Neural cell (in vitro differentiated cells): ENCODE measurements around the gene WIF1. TPM values are rescaled to one million over a fixed set of nuclear protein-coding genes. Genes with fewer than 3 reads are reported as not detected.

Source experiments
- H2AFZ ChIP-seq: fragments of 200-600, 300-800 bp; sonication (generic), shearing (Covaris generic); 2 replicates; pipeline ENCODE4 v1.6.0; 2014; ENCODE audit warnings: low read depth, mild to moderate bottlenecking, antibody characterized with exemption, low read length, moderate library complexity
- H3F3A ChIP-seq: fragments of 200-600 bp; shearing (Covaris generic); 2 replicates; pipeline ENCODE4 v1.6.1; 2016; ENCODE audit warnings: mild to moderate bottlenecking, moderate library complexity, mixed read lengths, antibody characterized with exemption, low read length; ENCODE audit not compliant: insufficient read depth, poor library complexity, severe bottlenecking
- H3K27ac ChIP-seq: fragments of 200-600, 300-800 bp; sonication (generic), shearing (Covaris generic); 2 replicates; pipeline ENCODE4 v1.5.1; 2014; ENCODE audit warnings: mild to moderate bottlenecking, low read length, moderate library complexity
- H3K27me3 ChIP-seq: fragments of 300-800, 200-600 bp; sonication (generic), shearing (Covaris generic); 2 replicates; pipeline ENCODE4 v1.6.0; 2014; ENCODE audit warnings: mild to moderate bottlenecking, low read depth, low read length, moderate library complexity; ENCODE audit not compliant: insufficient read depth
- H3K36me3 ChIP-seq: fragments of 300-800, 200-600 bp; sonication (generic), shearing (Covaris generic); 2 replicates; pipeline ENCODE4 v1.5.1; 2014; ENCODE audit warnings: mild to moderate bottlenecking, antibody characterized with exemption, low read length, moderate library complexity; ENCODE audit not compliant: insufficient read depth
- H3K4me2 ChIP-seq: fragments of 300-800, 200-600 bp; sonication (generic), shearing (Covaris generic); 2 replicates; pipeline ENCODE4 v1.6.0; 2014; ENCODE audit warnings: mild to moderate bottlenecking, low read length
- H3K4me3 ChIP-seq: fragments of 300-800, 200-600 bp; sonication (generic), shearing (Covaris generic); 2 replicates; pipeline ENCODE4 v1.5.1; 2014; ENCODE audit warnings: mild to moderate bottlenecking, low read length, moderate library complexity
- H3K79me2 ChIP-seq: fragments of 200-600 bp; shearing (Covaris generic); replicated peaks from 2 replicates; pipeline ENCODE4 v1.6.0; 2014; ENCODE audit warnings: mild to moderate bottlenecking, low read length, moderate library complexity; ENCODE audit not compliant: insufficient read depth
- H3K9ac ChIP-seq: fragments of 300-800, 200-600 bp; sonication (generic), shearing (Covaris generic); 2 replicates; pipeline ENCODE4 v1.6.1; 2016; ENCODE audit warnings: mild to moderate bottlenecking, low read length, mixed read lengths
- H3K9me2 ChIP-seq: fragments of 200-600 bp; shearing (Covaris generic); 2 replicates; pipeline ENCODE4 v1.6.1; 2016; ENCODE audit warnings: mild to moderate bottlenecking, low read length, mixed read lengths; ENCODE audit not compliant: insufficient read depth
- H3K9me3 ChIP-seq: fragments of 200-600, 300-800 bp; sonication (generic), shearing (Covaris generic); 2 replicates; pipeline ENCODE4 v1.6.1; 2016; ENCODE audit warnings: mild to moderate bottlenecking, mixed run types, low read length, moderate library complexity, mixed read lengths
- H4K20me1 ChIP-seq: fragments of 200-600 bp; shearing (Covaris generic); 2 replicates; pipeline ENCODE4 v1.6.1; 2016; ENCODE audit warnings: mild to moderate bottlenecking, mixed run types; ENCODE audit not compliant: insufficient read depth
- CTCF ChIP-seq: fragments of 450-650 bp; IDR thresholded peaks from 2 replicates; pipeline ENCODE4 v1.5.1; 2014; ENCODE audit warnings: antibody characterized with exemption, mild to moderate bottlenecking, moderate library complexity; ENCODE audit not compliant: poor library complexity, severe bottlenecking
- EP300 ChIP-seq: fragments of 450-650 bp; conservative IDR thresholded peaks from 2 replicates; pipeline ENCODE4 v1.6.1; 2014; ENCODE audit warnings: antibody characterized with exemption, mild to moderate bottlenecking, moderate library complexity; ENCODE audit not compliant: poor library complexity, severe bottlenecking
- EZH2 ChIP-seq: fragments of 200-600, 300-800 bp; shearing (Covaris generic), sonication (generic); IDR thresholded peaks from 2 replicates; pipeline ENCODE4 v1.6.1; 2014; ENCODE audit warnings: antibody characterized with exemption, low read length, borderline replicate concordance, mild to moderate bottlenecking; ENCODE audit not compliant: insufficient read depth, poor library complexity, severe bottlenecking
- MXI1 ChIP-seq: fragments of 450-650 bp; conservative IDR thresholded peaks from 2 replicates; pipeline ENCODE4 v1.6.1; 2014; ENCODE audit warnings: antibody characterized with exemption, mild to moderate bottlenecking; ENCODE audit not compliant: poor library complexity, severe bottlenecking
- POLR2AphosphoS5 ChIP-seq: IDR thresholded peaks from 2 replicates; pipeline ENCODE4 v1.6.1; 2012
- RAD21 ChIP-seq: fragments of 450-650 bp; conservative IDR thresholded peaks from 2 replicates; pipeline ENCODE4 v1.6.1; 2014; ENCODE audit warnings: antibody characterized with exemption, mild to moderate bottlenecking, moderate library complexity
- REST ChIP-seq: IDR thresholded peaks from 2 replicates; pipeline ENCODE4 v1.6.1; 2012; ENCODE audit warnings: borderline replicate concordance
- SMC3 ChIP-seq: fragments of 450-650 bp; conservative IDR thresholded peaks from 2 replicates; pipeline ENCODE4 v1.6.1; 2014; ENCODE audit warnings: antibody characterized with exemption, mild to moderate bottlenecking, moderate library complexity; ENCODE audit not compliant: poor library complexity
- TAF1 ChIP-seq: IDR thresholded peaks from 2 replicates; pipeline ENCODE4 v1.6.1; 2012; ENCODE audit warnings: low read depth
- polyA plus RNA-seq: library from polyadenylated mRNA; depleted of rRNA; stranded (reverse); fragments of >200 nt; gene quantifications from 2 replicates; pipeline ENCODE4 v1.2.3, GENCODE V29; 2014

Gene WIF1
- polyA plus RNA-seq, 1 donor from 2014 or later = 0.77 TPM

DNA sequence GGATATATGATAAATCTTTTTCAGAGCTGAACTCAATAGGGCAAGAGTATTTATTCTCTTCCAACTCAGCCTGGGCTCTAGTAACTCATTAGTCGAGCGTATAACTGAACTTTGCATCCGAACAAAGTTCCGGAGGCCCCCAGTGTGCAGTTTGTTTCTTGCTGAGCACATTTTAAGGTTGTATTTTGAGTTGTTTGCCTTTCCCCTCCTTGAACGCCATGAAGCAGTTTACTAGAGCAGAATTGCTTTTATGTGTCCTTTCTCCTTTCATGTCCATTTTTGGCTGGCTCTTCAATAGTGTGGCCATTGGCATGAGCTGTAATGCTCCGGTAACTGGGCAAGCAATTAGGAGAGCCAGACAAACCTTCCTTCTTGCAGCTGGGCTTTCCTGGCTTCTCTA is 105.3 kb downstream of the WIF1 start:
- H3K79me2 ChIP-seq = no peaks in the 10 kb centered on the region
- H3K4me3 ChIP-seq = no peak overlapping the region
- no peak overlapping the region for H2AFZ ChIP-seq
- H3K27me3 ChIP-seq = no peaks in the 10 kb centered on the region
- no peak overlapping the region for H3K9ac ChIP-seq
- H3F3A ChIP-seq = no peaks in the 10 kb centered on the region
- TF ChIP-seq EP300 = no peak
- no peak for TF ChIP-seq EZH2
- no peak for TF ChIP-seq SMC3
- TF ChIP-seq POLR2AphosphoS5 = no peak
- no peak for TF ChIP-seq CTCF
- no peak for TF ChIP-seq MXI1
- no peak for TF ChIP-seq TAF1
- TF ChIP-seq RAD21 = no peak
- TF ChIP-seq REST = no peak
- H4K20me1 ChIP-seq = no peaks in the 10 kb centered on the region
- H3K36me3 ChIP-seq = no peaks in the 10 kb centered on the region
- no peaks in the 10 kb centered on the region for H3K9me2 ChIP-seq
- H3K4me2 ChIP-seq = no peak overlapping the region
- no peak overlapping the region for H3K27ac ChIP-seq
- H3K9me3 ChIP-seq = no peaks in the 10 kb centered on the region

DNA sequence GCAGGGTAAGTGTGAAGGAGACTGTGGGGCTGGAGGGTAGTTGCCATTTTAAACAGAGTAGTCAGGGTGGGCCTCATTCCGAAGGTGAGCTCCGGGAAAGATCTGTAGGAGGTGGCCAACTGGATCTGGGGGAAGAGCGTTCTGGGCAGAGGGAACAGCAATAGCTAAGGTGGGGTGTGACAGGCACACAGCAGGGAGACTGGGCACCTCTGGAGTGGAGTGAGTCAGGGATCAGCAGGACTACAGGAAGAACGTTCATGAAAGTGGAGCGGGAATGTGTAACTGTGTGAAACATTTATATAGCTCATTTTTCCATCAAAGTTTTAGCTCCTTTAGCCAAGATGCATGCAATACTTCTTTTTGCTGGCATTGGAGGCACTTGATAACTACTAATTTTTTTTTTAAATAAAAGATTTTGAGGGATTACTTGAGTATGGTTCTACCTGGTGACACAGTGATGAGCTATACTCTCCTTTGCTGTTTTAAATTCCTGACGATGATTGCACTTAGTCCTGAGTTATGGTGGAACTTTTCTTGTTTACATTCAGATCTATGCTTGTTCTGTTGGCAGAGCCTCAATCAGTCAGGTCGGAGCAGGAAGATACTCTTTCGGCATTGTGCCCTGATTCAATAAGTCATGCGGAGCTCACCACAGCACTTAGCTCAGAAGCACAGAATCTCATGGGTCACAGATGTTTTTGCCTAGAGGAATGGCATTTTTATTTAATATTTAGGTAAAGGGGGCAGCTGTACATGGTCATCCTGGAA is 106.4 kb downstream of the WIF1 start:
- TF ChIP-seq SMC3 (no peak), EZH2 (no peak), CTCF (no peak), RAD21 (no peak), MXI1 (no peak), EP300 (no peak)
- H3K9me3 ChIP-seq = no peaks in the 10 kb centered on the region
- no peak overlapping the region for H3K4me3 ChIP-seq
- no peaks in the 10 kb centered on the region for H3K27me3 ChIP-seq
- H4K20me1 ChIP-seq = no peaks in the 10 kb centered on the region
- H3K27ac ChIP-seq = no peak overlapping the region
- no peaks in the 10 kb centered on the region for H3F3A ChIP-seq
- no peak overlapping the region for H3K4me2 ChIP-seq
- H3K79me2 ChIP-seq = no peaks in the 10 kb centered on the region
- no peak overlapping the region for H2AFZ ChIP-seq
- no peaks in the 10 kb centered on the region for H3K9me2 ChIP-seq
- no peak overlapping the region for H3K9ac ChIP-seq
- H3K36me3 ChIP-seq = no peaks in the 10 kb centered on the region
